Measurements from ENCODE around the gene GARIN5A.
A peak's percentile ranks its signal among the peaks of the same experiment; 100 is the strongest.

Gene GARIN5A

DNA sequence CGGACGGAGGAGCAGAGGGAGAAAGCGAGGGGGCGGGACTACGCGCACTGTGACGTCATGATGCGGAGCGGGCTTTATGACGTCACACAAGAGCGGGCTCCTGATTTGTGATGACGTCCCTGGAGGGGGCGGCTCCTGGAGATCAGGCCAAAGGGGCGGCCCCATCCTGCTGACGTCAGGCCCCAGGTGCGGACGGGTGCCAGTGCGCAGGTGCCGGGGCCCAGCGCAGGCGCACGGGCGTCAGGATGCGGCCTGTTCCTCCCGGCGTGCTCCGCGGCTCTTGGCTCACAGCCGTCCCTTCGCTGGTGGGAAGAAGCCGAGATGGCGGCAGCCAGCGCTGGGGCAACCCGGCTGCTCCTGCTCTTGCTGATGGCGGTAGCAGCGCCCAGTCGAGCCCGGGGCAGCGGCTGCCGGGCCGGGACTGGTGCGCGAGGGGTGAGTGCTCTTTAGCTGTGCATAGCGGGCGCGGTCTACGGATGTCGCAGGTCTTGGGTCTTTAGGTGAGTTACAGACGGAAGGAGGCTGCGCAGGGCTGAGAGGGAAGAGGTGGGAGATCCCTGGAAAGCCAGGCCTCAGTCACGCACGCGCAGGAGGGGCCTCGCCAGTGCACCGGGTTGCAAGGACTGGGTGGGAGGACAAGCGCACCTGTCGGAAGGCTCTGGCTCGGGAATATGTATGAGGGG lies at the start of gene GARIN5A, which contains the start of gene EMC10:
Gene GARIN5A, minus strand, starts transcription at position 625 of the 683 bp plus-strand sequence. Its CDS starts 460 bp downstream, at position 165.
Gene EMC10, plus strand, starts transcription at position 284 of the 683 bp plus-strand sequence. Its CDS starts 38 bp downstream, at position 322.
- DNase-seq, result peak; percentile 91

DNA sequence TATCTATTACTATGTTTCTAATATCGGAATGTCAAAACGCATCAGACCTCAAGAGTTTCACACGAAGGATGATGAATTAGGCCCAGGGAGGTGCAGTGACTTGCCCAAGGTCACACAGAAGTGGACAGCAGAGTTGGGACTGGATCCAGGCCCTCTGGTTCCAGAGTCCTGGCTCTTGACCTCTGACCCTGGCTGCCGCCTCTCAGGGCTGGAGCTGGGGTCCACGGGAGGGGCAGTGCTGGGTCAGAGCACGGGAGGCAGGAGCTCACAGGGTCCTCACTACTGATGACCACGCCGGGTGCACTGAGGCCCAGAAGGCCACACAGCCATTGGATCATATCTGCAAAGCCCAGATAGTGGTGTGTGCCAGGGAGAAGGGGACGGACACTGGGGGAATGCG lies 46.2 kb upstream of the GARIN5A start:
- no peak for DNase-seq

DNA sequence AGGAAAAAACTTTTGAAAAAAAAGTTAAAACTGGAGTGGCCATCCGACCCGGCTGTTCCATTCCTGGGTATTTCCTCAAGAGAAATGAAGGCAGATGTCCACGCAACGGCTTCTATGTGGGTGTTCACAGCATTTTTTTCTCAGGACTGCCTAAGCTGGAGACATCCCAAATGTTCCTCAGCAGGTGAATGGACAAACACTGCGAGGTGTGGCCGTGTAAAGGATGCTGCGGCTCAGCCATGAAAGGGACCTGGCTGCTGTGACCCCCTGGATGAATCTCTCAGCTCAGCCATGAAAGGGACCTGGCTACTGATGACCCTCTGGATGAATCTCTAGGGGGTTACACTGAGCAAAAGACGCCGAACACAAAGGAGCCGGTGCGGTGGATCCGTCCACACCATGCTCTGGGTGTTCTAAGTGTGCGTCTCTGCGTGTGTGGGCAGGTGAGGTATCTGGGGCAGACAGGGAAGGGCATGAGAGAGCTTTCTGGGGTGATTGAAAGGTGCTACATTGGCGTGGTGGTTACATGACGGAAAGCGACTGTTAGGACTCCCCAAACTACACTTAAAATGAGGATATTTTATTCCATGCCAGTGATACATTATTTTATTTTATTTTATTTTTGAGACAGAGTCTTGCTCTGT lies 44.3 kb upstream of the GARIN5A start:
- DNase-seq, result no peak

DNA sequence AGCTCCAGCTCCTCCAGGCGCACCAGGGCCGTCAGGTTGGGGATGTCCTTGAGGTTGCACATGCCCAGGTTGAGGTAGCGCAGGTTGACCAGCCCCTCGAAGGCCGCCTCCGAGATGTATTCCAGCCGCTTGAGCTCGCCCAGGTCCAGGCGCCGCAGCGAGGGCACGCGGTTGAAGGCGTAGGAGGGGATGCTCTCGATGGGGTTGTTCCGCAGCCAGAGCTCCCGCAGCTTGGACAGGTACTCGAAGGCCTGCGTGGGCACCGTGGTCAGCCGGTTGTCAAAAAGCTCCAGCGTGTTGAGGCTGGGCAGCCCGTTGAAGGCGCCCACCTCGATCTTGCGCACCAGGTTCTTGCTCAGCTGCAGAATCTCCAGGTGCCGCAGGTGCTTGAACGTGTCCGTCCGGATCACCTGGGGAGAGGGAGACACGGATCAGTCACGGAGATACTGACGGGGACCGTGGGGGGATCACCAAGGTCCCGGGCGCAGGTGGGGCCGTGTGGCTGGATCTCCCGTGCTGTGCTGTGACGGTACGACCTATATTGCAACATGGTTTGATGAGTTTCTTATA lies 42.4 kb upstream of the GARIN5A start:
- DNase-seq, result no peak

DNA sequence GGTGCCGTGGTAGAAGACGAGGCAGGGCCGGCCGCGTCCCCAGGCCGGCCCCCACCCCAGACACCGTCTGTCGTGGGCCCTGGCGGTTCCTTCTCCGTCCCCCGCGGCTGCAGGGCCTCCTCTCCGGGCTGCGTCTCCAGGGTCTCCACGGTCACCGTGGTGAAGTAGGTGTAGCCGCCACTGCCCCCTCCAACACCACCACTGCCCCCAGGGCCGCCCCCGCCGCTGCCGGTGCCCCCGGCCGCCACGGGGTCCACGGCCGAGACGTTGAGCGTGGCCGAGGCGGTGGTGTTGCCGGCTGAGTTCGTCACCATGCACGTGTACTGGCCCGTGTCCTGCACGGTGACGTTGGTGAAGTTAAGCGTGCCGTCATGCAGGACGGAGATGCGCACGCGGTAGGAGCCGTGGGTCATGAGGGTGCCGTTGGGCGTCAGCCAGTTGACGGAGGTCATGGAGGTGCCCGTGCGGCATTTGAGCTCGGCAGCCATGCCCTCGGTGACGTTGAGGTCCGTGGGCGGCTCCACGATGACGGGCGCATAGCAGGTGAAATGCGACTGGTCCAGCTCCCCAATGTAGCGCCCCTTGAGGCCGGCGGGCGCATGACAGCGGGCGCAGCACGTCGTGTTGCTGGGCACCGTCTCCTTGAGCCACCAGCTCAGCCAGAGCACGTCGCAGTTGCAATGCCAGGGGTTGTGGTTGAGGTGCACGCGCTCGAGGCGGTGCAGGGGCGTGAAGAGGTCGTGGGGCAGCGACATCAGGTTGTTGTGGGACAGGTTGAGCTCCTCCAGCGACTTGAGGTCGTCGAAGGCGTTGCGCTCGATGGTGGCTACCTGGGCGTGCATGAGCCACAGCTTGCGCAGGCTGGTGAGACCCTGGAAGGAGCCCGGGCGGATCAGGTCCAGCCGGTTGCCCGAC lies 41.7 kb upstream of the GARIN5A start:
- no peak for DNase-seq

DNA sequence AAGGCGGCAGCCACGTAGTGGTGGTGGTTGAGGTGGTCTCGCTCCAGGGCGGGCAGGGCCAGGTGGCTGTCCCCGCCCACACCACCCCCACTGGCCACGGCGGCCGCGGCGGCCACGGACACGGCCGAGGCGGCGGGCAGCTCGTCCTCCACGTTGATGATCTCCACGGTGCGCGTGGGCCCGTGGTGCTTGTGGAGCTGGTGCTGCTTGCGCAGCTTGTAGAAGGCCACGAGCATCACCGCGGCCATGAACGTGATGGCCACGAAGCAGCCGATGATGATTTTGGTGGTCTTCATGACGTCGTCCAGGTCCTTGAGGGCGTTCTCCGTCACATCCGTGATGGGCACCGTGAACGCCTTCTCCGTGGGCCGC lies 41.0 kb upstream of the GARIN5A start:
- no peak for DNase-seq

DNA sequence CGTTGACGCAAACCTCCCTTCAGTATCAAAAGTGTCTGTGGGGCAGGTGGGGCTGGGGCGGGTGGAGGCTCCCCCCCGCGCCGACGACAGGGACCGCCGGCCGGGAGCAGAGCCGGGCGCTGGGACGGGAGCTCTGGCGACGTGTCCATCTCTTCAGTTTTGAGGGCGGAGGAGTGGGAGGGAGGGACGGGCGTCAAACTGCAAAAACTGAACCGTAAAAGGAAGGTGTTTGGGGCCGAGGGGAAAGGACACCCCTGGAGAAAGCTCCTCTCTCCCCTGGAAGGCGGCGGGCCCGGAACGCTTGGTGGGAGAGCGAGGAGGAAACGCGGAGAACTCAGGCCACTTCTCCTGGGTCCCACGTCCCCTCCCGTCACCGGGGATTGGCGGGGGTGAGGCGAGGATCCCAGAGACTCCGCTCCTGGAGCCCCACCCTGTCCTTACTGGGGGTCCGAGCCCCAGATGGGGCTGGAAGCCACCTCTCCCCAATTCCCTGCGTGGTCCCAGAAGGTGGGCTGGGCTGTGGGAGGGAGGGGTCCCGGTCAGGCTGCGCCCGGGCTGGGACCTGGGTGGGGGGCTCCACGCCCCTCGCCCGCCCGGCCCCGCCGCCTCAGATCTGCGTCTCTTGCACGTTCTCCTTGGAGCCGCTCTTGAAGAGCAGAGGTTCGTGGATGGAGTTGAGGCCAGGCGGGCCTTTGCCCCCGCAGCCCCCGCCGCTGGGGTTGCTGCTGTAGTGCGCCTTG lies 40.5 kb upstream of the GARIN5A start:
- DNase-seq, result no peak

DNA sequence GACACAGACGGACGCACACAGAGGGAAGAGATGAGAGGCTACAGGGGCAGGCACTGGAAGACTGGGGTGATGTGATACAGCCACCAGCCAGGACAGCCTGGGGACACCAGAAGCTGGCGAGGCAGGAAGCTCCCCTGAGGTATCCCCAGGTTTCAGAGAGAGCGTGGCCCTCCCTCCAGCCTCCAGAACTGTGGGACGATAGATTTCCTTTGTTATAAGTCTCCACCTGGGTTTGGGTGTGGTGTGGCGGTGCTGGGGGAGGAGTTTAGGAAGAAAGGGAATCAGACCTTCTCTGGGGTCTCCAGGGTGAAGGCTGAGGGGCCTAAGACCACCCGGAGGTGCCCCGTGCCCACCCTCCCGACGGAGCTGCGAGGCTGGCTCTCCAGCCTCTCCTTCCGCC lies 39.8 kb upstream of the GARIN5A start:
- DNase-seq, result no peak

DNA sequence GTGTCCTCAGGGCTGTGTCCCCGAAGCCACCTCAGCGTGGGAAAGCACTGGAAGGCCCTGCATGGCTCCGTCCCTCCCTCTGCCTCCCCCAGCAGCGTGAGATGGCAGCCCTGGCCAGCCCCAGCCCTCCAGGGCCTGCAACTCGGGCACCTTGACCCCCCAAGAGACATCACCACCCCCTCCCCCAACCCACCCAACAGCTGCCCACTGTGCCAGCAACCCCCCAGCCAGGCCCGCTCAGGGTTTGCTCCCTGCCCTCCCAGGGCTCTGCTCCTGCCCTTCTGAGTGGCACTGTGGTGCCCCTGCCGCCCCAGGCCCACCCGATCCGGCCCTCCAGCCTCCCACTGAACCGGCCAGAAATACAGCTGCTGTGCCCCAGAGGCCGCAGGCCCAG lies 38.5 kb upstream of the GARIN5A start:
- no peak for DNase-seq

DNA sequence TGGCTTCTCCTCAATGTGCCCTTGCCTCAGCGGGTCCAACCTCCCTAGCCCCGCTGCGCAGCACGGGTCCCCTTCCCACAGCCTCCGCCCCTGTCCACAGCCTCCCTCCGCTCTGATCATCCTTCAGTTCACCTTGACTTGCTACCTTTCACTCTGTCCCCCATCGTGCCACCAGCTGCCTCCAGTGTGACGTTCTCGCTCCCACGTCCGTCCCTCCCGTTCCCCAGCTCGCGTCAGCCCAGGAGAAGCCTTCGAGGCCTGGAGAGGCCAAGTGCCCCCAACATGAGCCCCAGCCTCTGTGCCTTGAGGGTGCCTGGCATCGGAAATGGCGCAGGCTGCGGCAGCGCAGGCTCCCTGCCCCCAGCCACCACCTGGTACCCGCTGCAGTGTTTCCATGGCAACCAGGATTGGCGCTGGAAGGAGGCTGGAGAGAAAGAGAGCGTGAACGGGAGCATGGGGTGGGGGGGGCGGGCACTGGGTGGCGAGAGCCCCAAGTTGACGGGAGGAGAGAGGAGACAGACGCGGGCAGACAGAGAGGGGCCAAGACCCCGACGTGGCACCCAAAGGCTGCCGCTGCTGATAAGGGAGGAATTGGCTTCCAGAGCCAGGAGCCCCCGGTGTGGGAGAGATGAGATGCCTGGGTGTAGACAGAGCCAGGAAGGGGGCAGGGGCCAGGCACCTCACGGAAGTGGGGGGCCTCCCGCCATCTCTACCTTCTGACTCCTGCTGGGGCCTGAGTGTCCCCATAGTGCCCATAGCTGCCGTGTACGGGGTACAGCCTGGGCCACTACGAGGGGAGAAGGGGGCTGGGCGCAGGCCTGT lies 37.9 kb upstream of the GARIN5A start:
- no peak for DNase-seq

DNA sequence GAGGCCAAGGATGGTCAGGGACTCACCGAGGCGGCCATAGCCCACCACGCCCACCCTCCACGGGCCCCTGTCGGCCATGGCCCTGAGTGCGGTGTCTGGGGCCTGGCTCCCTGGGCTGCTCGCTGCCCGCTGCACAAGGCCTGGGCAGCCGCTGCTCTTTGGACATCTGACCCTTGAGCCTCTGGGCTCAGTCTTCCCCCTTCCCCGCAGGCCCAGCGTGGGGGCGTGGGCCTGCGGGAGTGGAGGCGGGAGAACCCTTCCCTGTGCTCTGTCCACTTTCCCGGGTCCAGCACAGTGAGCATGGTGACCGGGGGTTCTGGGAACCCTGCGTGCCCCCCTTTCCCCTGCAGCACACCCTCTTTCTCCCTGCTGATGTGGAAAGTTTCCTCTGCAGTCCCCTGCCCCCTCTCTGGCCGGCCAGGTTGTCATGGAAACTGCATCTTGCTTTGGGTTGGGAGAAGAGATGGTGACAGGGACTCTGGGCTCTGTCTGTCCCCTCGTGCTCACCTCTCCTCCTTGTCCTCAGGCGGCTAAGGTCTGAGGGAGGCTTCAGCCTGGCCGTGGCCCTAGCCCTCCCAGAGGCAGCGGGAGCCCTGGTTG lies 37.2 kb upstream of the GARIN5A start, which contains the start of gene ASPDH:
Gene ASPDH, minus strand, starts transcription at position 168 of the 600 bp plus-strand sequence. Its CDS starts 90 bp downstream, at position 78.
- no peak for DNase-seq

DNA sequence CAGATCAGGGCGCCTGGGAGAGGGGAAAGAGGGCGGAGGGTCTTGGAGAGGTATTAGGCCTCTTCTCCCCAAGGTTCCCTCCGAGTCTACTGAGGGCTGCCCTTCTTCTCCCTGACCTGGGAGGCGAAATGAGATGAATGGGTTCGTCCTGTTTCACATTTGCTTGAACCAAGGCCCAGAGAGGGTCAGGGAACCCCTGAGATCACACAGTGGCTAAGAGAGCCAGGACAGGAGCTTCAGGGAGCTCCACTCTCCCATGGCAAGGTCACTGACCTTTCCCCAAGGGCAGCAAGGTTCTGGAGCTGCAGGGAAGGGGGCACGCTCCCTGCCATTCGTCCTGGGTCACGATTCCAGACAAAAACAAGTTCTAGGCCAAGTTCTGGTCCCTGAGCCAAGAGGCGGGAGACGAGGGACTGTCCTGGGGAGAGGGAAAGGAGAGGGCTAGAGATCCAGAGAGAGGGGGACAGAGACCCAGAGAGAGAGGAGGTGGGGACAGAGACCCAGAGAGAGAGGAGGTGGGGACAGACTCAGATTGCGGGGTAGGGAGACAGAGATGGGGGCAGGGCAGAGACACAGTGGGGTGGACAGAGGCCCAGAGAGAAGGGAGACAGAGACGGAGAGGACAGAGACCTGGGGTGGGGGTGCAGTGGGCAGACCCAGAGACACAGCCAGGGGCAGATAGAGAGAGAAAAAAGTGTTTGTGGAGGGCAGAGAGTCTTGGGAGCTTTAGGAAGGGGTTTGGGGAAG lies 36.5 kb upstream of the GARIN5A start:
- DNase-seq, result no peak

DNA sequence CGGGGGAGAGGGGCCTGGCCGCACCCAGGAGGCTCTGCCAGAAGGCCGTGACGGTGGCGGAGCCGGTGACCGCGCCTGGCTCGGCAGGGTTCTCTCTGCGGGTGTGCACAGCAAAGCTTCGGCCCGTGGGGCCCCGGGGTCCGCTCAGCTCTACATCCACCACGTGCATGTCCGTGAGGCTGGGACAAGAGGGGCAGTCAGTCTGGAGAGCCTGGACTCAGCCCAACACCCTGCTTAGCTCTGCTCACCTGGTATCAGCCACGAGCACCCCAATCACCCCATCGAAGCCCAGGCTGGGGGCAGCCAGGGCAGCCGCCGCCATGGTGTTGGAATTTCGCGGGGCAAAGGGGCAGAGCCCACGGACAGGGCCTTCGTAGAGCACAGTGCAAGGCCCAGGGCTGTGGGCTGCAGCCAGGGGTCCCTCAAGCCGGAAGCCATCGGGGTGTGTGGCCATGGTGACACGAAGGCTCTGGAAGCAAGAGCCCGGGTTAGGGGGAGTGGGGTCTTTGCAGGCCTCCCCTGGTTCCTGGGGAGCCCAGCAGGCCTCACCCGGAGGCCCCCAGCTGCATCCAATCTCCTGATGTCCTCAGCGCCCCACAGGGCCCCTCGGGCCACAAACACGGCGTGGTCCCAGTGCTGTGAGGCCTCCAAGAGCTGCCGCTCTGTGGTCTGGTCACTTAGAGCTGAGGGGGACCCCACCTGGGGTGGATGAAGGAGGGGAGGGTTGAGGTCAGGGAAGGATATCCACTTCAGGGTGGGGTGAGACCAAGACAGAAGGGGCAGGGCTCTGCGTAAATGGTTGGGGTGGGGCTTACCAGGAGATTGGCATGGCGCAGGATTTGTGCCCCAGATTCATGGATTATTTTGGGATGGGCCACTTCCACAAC lies 35.7 kb upstream of the GARIN5A start:
- no peak for DNase-seq

DNA sequence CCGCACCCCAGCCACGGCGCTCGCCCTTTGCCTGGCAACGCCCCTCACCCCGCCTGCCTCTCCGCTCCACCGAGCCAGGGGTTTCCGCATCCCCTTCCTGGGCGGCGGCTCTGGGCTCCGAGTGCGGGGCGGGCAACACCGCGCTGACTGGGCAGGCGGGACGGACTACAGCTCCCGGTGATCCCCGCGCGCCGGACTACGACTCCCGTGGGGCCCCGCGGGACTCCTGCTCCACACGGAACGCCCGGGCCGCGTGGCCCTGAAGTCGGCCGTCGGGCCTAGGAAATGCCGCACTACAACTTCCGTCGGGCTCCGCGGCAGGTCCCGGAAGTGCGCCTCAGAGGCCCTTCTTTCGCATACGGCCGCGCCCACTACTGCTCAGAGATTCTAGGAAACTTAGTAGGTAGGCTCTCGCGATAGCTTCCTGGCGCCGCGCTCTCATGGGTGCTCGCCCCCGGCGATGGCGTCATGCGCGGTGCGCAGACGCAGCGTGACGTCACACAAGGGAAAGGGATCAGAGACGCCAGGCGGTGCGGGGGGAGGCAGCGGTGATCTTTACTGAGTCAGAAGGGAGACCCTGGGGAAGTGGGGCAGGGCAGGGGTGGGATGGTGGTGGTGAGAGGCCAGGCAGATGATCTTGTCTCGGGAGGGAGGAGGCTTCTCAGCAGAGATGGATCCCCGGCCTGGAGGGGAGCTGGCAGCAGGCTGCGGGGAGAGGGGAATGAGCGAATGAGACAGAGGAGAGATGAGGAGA lies 34.6 kb upstream of the GARIN5A start, which contains the start of gene JOSD2:
Gene JOSD2, minus strand, starts transcription at position 123 of the 754 bp plus-strand sequence. CDS start 760 bp downstream, outside the sequence.
- peak; percentile 95 for DNase-seq

DNA sequence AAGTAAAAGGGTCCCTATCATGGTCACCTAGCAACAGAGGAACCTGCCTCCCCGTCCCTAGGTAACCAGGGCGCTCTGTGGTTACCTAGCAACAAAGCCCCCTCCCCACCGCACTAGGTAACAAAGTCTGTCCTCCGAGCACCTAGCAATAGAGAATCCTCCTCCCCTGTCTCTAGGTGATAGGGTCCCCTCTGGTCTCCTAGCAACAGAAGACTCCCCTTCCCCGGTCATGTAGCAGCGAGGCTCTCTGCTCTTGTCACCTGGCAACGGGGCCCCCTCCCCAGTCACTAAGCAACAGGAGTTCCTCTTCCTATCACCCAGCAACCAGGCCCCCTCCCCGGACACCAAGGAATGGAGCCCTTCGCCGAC lies 34.0 kb upstream of the GARIN5A start:
- no peak for DNase-seq

DNA sequence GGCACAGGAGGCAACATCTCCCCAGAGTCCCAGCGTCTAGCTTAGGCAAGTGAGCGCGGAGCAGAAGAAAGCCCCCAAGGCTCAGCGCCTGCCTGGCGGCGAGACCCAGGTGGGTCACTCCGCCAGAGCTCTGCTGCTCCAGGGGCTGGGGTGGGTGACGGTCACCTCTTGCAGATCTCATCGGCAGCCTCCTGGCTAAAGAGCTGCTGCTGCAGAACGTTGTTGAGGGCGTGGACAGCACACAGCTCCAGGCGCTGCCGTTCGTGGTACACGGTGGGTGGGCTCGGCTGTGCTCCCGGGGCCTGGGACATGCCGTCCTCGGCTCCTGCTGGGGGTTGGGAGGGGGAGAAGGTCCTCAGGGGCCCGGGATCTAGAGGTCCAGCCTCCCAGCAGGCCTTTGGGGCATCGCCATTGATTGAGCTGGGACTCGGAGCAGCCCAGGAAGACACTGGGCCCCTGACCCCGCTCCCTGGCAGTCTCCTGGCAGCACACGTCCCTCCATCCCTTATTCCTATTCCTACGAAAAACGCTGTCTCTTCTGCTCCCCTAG lies 33.5 kb upstream of the GARIN5A start:
- no peak for DNase-seq

DNA sequence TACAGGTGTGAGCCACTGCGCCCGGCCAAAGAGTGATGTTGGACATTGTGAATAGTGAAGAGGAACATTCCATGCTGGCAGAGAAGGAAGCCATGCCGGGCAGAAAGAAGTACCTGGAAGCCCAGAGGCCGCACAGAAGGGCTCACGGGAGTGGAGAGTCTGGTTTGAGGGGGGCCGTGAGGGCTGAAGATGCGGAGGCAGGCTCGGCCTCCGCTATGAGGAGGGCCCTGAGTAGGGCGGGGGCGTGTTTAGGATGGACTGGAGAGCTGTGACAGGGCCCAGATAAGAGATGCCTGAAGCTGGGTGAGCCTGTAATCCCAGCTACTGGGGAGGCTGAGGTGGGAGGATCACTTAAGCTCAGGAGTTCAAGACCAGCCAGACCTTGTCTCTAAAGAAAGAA lies 32.7 kb upstream of the GARIN5A start:
- no peak for DNase-seq

DNA sequence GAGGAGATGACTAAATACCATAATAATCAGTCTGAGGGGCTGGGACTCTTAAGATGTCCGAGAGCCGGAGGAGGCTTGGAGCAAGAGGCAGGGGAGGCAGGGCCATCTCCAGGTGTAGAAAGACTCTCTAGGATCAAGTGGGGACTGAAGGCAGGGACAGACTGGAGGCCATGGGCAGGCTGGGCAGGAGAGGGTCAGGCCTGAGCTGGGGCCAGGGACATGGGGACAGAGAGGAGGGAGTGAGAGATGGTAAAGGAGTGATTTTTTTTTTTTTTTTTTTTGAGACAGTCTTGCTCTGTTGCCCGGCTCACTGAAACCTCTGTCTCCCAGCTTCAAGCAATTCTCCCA lies 32.2 kb upstream of the GARIN5A start:
- DNase-seq, result no peak
